ENCODE results near the gene CCR8. TPM values are rescaled to one million over a fixed set of nuclear protein-coding genes. Genes with fewer than 3 reads are reported as not detected.
"Not testable (repeated sequence)": the region's sequence is repeated elsewhere in the genome, so short reads cannot be mapped to it uniquely, and the experiment has no call there.

CCR8 gene
- polyA plus RNA-seq, 3 donors: not detected

- H3K27ac ChIP-seq (ENCODE audit: low read depth, low read length): no peak overlapping the region
- WGBS, 3 donors: 62 to 84% (median 75%) methylated on average over 1 of the region's 1 CpG
Observed at GRCh38 chr3:39338201-39338600, 8.7 kb downstream of the CCR8 start.

GRCh38 chr3:39339086-39339485 is 9.6 kb downstream of the CCR8 start:
- no peak overlapping the region for H3K27ac ChIP-seq (ENCODE audit: low read depth, low read length)
- WGBS, 3 donors: 81 to 100% (median 81%) methylated on average over 1 of the region's 1 CpG

- 87 to 100% (median 91%) methylated on average over 1 of the region's 1 CpG for WGBS, 3 donors
- H3K27ac ChIP-seq (ENCODE audit: low read depth, low read length): no peak overlapping the region
Observed at GRCh38 chr3:39343076-39343717, 13.7 kb downstream of the CCR8 start.

GRCh38 chr3:39343760-39344159 is 14.3 kb downstream of the CCR8 start:
- H3K27ac ChIP-seq (ENCODE audit: low read depth, low read length): no peak overlapping the region

GRCh38 chr3:39344746-39345344 is 15.3 kb downstream of the CCR8 start:
- no peak overlapping the region for H3K27ac ChIP-seq (ENCODE audit: low read depth, low read length)

- H3K27ac ChIP-seq (ENCODE audit: low read depth, low read length): no peak overlapping the region
- WGBS, 3 donors: 25 to 70% (median 34%) methylated on average over 2 of the region's 2 CpGs
Observed at GRCh38 chr3:39346785-39347585, 17.5 kb downstream of the CCR8 start.

- WGBS, 3 donors: 58 to 63% (median 58%) methylated on average over 3 of the region's 3 CpGs
- no peak overlapping the region for H3K27ac ChIP-seq (ENCODE audit: low read depth, low read length)
Observed at GRCh38 chr3:39347586-39347876, 18.0 kb downstream of the CCR8 start.

- 46 to 61% (median 53%) methylated on average over 3 of the region's 3 CpGs for WGBS, 3 donors
- no peak overlapping the region for H3K27ac ChIP-seq (ENCODE audit: low read depth, low read length)
Observed at GRCh38 chr3:39349080-39349479, 19.6 kb downstream of the CCR8 start.

- H3K27ac ChIP-seq (ENCODE audit: low read depth, low read length): no peak overlapping the region
- WGBS, 3 donors: 52 to 87% (median 68%) methylated on average over 5 of the region's 5 CpGs
Observed at GRCh38 chr3:39350714-39351113, 21.2 kb downstream of the CCR8 start.

- not testable (repeated sequence) for H3K27ac ChIP-seq (ENCODE audit: low read depth, low read length)
- WGBS, 3 donors: 62 to 83% (median 70%) methylated on average over 2 of the region's 2 CpGs
Observed at GRCh38 chr3:39351134-39351533, 21.6 kb downstream of the CCR8 start.

- not testable (repeated sequence) for H3K27ac ChIP-seq (ENCODE audit: low read depth, low read length)
- WGBS, 3 donors: 63 to 78% (median 64%) methylated on average over 3 of the region's 3 CpGs
Observed at GRCh38 chr3:39353168-39353927, 23.8 kb downstream of the CCR8 start.

GRCh38 chr3:39358333-39358732 is 28.8 kb downstream of the CCR8 start:
- WGBS, 3 donors: 74 to 85% (median 75%) methylated on average over 3 of the region's 3 CpGs
- H3K27ac ChIP-seq (ENCODE audit: low read depth, low read length): no peak overlapping the region

GRCh38 chr3:39361252-39361927 is 31.9 kb downstream of the CCR8 start:
- H3K27ac ChIP-seq (ENCODE audit: low read depth, low read length): no peak overlapping the region
- 52 to 79% (median 60%) methylated on average over 8 of the region's 8 CpGs for WGBS, 3 donors

- WGBS, 3 donors: 41 to 67% (median 41%) methylated on average over 3 of the region's 3 CpGs
- no peak overlapping the region for H3K27ac ChIP-seq (ENCODE audit: low read depth, low read length)
Observed at GRCh38 chr3:39362192-39362591, 32.7 kb downstream of the CCR8 start.

- 75 to 87% (median 77%) methylated on average over 2 of the region's 2 CpGs for WGBS, 3 donors
Observed at GRCh38 chr3:39362812-39363211, 33.3 kb downstream of the CCR8 start.

GRCh38 chr3:39370450-39370849 is 40.9 kb downstream of the CCR8 start:
- H3K27ac ChIP-seq (ENCODE audit: low read depth, low read length): not testable (repeated sequence)
- 85 to 92% (median 88%) methylated on average over 4 of the region's 4 CpGs for WGBS, 3 donors

More at GRCh38 chr3:39362812-39363211, 33.3 kb downstream of the CCR8 start:
- H3K27ac ChIP-seq (ENCODE audit: low read depth, low read length): no peak overlapping the region

GRCh38 chr3:39372833-39373232 is 43.3 kb downstream of the CCR8 start:
- no peak overlapping the region for H3K27ac ChIP-seq (ENCODE audit: low read depth, low read length)

GRCh38 chr3:39376959-39377634 is 47.6 kb downstream of the CCR8 start:
- H3K27ac ChIP-seq (ENCODE audit: low read depth, low read length): no peak overlapping the region
- 46 to 76% (median 57%) methylated on average over 5 of the region's 5 CpGs for WGBS, 3 donors

Data from adipose tissue (tissue), 3 donors.